Neural progenitor cell (in vitro differentiated cells): ENCODE measurements around the gene RASSF3.

Source experiments
- CTCF ChIP-seq: fragments of 200-600 bp; sonication (generic); IDR thresholded peaks from 2 replicates; pipeline ENCODE4 v1.5.1; 2017; ENCODE audit warnings: antibody characterized with exemption, mild to moderate bottlenecking
- EZH2phosphoT487 ChIP-seq: fragments of 200-600 bp; sonication (generic); IDR thresholded peaks from 2 replicates; pipeline ENCODE4 v1.6.1; 2017; ENCODE audit warnings: antibody characterized with exemption

- no peak for TF ChIP-seq CTCF
- TF ChIP-seq EZH2phosphoT487 = no peak
These were observed 120.3 kb downstream of the RASSF3 start for GRCh38 chr12:64730588-64730969.
